Lower lobe of right lung (tissue), 2 donors: ENCODE results near the gene RNU6-8. TPM values are rescaled to one million over a fixed set of nuclear protein-coding genes. Genes with fewer than 3 reads are reported as not detected.

ENCODE experiments used
- ATAC-seq, 2 donors: fragments of 200-7000 bp; cut with Tn5 transposase; one replicate each; pipeline ENCODE4 v1.9.1; 2020 to 2022; ENCODE audit warnings: mild to moderate bottlenecking in 2 of 2, moderate library complexity in 2 of 2
- DNase-seq: peaks from one replicate; pipeline ENCODE4 v3.0.0-alpha.2; 2020
- H3K27ac ChIP-seq: fragments of 200-600 bp; one replicate; pipeline ENCODE4 v1.8.0; 2022
- H3K27me3 ChIP-seq: fragments of 200-600 bp; one replicate; pipeline ENCODE4 v1.8.0; 2022; ENCODE audit warnings: low read depth
- H3K36me3 ChIP-seq: fragments of 200-600 bp; one replicate; pipeline ENCODE4 v1.8.0; 2022; ENCODE audit warnings: mild to moderate bottlenecking
- H3K4me1 ChIP-seq: fragments of 200-600 bp; one replicate; pipeline ENCODE4 v1.8.0; 2022
- H3K4me3 ChIP-seq: fragments of 200-600 bp; one replicate; pipeline ENCODE4 v1.8.0; 2022; ENCODE audit warnings: mild to moderate bottlenecking
- H3K9me3 ChIP-seq: fragments of 200-600 bp; one replicate; pipeline ENCODE4 v1.8.0; 2022
- CTCF ChIP-seq: fragments of 200-600 bp; IDR thresholded peaks from one replicate; pipeline ENCODE4 v1.8.0; 2022; ENCODE audit warnings: antibody characterized with exemption, mild to moderate bottlenecking
- intact Hi-C: fragments of 100-400 bp; cut with DNase I; formaldehyde crosslinking; loops from one replicate; pipeline ENCODE4 v1.11.0; 2022
- total RNA-seq: library from RNA; stranded (reverse); fragmentation: NEBNext Ultra II Directional; extraction: Animal tissue kit (Norgen Biotek cat#: 25700); gene quantifications from one replicate; pipeline ENCODE4 v1.2.1, GENCODE V29; 2021
- donor health status: DM: no; HTN: yes; CAD: no; lungs with severe emphysema.

RNU6-8 gene
- total RNA-seq, 1 donor from 2014 or later = not detected

- Histone ChIP-seq H3K4me3 (no peak overlapping the region), H3K9me3 (no peaks in the 10 kb centered on the region), H3K4me1 (no peaks in the 10 kb centered on the region), H3K36me3 (no peaks in the 10 kb centered on the region), H3K27ac (no peak overlapping the region), H3K27me3 (no peaks in the 10 kb centered on the region)
- no peak for ATAC-seq
- no peak for TF ChIP-seq CTCF
- DNase-seq = no peak
- intact Hi-C loops = no loop called here
Measured at GRCh38 chr14:32166029-32166428, 37.0 kb downstream of the RNU6-8 start.

Other genes with a start within 250 kb of the RNU6-8 start
- gene ARHGAP5, start 126.0 kb downstream of the RNU6-8 start, total RNA-seq = 97.9 TPM
- gene RNU6-7, start 1.2 kb downstream of the RNU6-8 start, total RNA-seq = not detected
- 8.6 TPM for gene AKAP6, start 126.0 kb upstream of the RNU6-8 start, total RNA-seq